Activated CD8-positive, alpha-beta T cell treated with anti-CD3 and anti-CD28 coated beads for 36 hours (primary cell): ENCODE results near the gene C1orf226. TPM values are rescaled to one million over a fixed set of nuclear protein-coding genes. Genes with fewer than 3 reads are reported as not detected.

Experiments used
- ATAC-seq: fragments of 200-7000 bp; cut with Tn5 transposase; one replicate; pipeline ENCODE4 v1.10.0; 2021; ENCODE audit warnings: mild to moderate bottlenecking, moderate library complexity
- CTCF ChIA-PET: fragments of 350-600 bp; sonication (Branson Sonifier 250); formaldehyde crosslinking; loops from one replicate; lab custom pipeline; 2021; ENCODE audit warnings: antibody characterized with exemption; lab: Charles Lee
- POLR2A ChIA-PET: fragments of 350-600 bp; sonication (Branson Sonifier 250); formaldehyde crosslinking; loops from one replicate; lab custom pipeline; 2021; ENCODE audit warnings: antibody characterized with exemption; lab: Charles Lee
- DNase-seq: peaks from one replicate; pipeline ENCODE4 v3.0.0-alpha.2; 2020
- H3K27ac Mint-ChIP-seq: one replicate; pipeline ENCODE4 v1.8.0; 2021; ENCODE audit warnings: mild to moderate bottlenecking, mixed read lengths
- H3K27me3 Mint-ChIP-seq: one replicate; pipeline ENCODE4 v1.8.0; 2021; ENCODE audit warnings: mixed read lengths
- H3K36me3 Mint-ChIP-seq: one replicate; pipeline ENCODE4 v1.8.0; 2021; ENCODE audit warnings: low read depth, mixed read lengths
- H3K4me1 Mint-ChIP-seq: one replicate; pipeline ENCODE4 v1.8.0; 2021; ENCODE audit warnings: low read depth, mixed read lengths
- H3K4me3 Mint-ChIP-seq: one replicate; pipeline ENCODE4 v1.8.0; 2021; ENCODE audit warnings: mild to moderate bottlenecking, moderate library complexity, mixed read lengths
- H3K9me3 Mint-ChIP-seq: one replicate; pipeline ENCODE4 v1.8.0; 2021; ENCODE audit warnings: mixed read lengths
- CTCF ChIP-seq: fragments of 200-600 bp; IDR thresholded peaks from one replicate; pipeline ENCODE4 v1.8.0; 2022; ENCODE audit warnings: antibody characterized with exemption, mild to moderate bottlenecking
- intact Hi-C: fragments of 100-400 bp; cut with micrococcal nuclease; formaldehyde crosslinking; loops from one replicate; pipeline ENCODE4 v1.10.0; 2022
- total RNA-seq, 2 experiments: library from RNA; stranded (reverse); gene quantifications; one replicate each; pipeline ENCODE4 v1.2.3, GENCODE V29; 2021

C1orf226 gene
- total RNA-seq, 2 experiments from 2014 or later: 0.07 to 0.20 TPM

- Mint-ChIP-seq H3K27me3 (no peaks in the 10 kb centered on the region), H3K4me1 (no peaks in the 10 kb centered on the region), H3K36me3 (no peaks in the 10 kb centered on the region), H3K9me3 (no peaks in the 10 kb centered on the region), H3K27ac (no peak overlapping the region), H3K4me3 (no peak overlapping the region)
- no peak for DNase-seq
- CTCF ChIA-PET: no interaction called here
- no peak for ATAC-seq
- POLR2A ChIA-PET: no interaction called here
- intact Hi-C loops: no loop called here
- no peak for TF ChIP-seq CTCF
Observed at GRCh38 chr1:162368451-162368850, 13.1 kb upstream of the C1orf226 start.

- no peak overlapping the region for H3K4me3 Mint-ChIP-seq
- no peak overlapping the region for H3K27ac Mint-ChIP-seq
- no peaks in the 10 kb centered on the region for H3K36me3 Mint-ChIP-seq
- DNase-seq (no peak), ATAC-seq (no peak)
- H3K9me3 Mint-ChIP-seq: no peaks in the 10 kb centered on the region
- intact Hi-C loops: no loop called here
- TF ChIP-seq CTCF: no peak
- no peaks in the 10 kb centered on the region for H3K27me3 Mint-ChIP-seq
- POLR2A ChIA-PET: no interaction called here
- H3K4me1 Mint-ChIP-seq: no peaks in the 10 kb centered on the region
- CTCF ChIA-PET: no interaction called here
Observed at GRCh38 chr1:162369571-162369970, 12.0 kb upstream of the C1orf226 start.

- TF ChIP-seq CTCF: no peak
- Mint-ChIP-seq H3K27ac (no peak overlapping the region), H3K27me3 (no peaks in the 10 kb centered on the region), H3K4me1 (no peaks in the 10 kb centered on the region), H3K9me3 (no peaks in the 10 kb centered on the region), H3K36me3 (no peaks in the 10 kb centered on the region), H3K4me3 (no peak overlapping the region)
- intact Hi-C loops: no loop called here
- ATAC-seq (no peak), DNase-seq (no peak)
- ChIA-PET POLR2A (no interaction called here), CTCF (no interaction called here)
Observed at GRCh38 chr1:162370161-162370560, 11.4 kb upstream of the C1orf226 start.

- no peak overlapping the region for H3K4me3 Mint-ChIP-seq
- no peak for TF ChIP-seq CTCF
- H3K36me3 Mint-ChIP-seq: no peaks in the 10 kb centered on the region
- H3K4me1 Mint-ChIP-seq: no peaks in the 10 kb centered on the region
- ChIA-PET CTCF (no interaction called here), POLR2A (no interaction called here)
- H3K9me3 Mint-ChIP-seq: no peaks in the 10 kb centered on the region
- no peak for DNase-seq
- no peak for ATAC-seq
- no peaks in the 10 kb centered on the region for H3K27me3 Mint-ChIP-seq
- no peak overlapping the region for H3K27ac Mint-ChIP-seq
- intact Hi-C loops: no loop called here
Observed at GRCh38 chr1:162370721-162371120, 10.8 kb upstream of the C1orf226 start.

GRCh38 chr1:162371611-162372010 lies 9.9 kb upstream of the C1orf226 start:
- intact Hi-C loops: no loop called here
- H3K27ac Mint-ChIP-seq: no peak overlapping the region
- H3K9me3 Mint-ChIP-seq: no peaks in the 10 kb centered on the region
- no peak for TF ChIP-seq CTCF
- ChIA-PET POLR2A (no interaction called here), CTCF (no interaction called here)
- no peaks in the 10 kb centered on the region for H3K36me3 Mint-ChIP-seq
- ATAC-seq (no peak), DNase-seq (no peak)
- H3K27me3 Mint-ChIP-seq: no peaks in the 10 kb centered on the region
- H3K4me3 Mint-ChIP-seq: no peak overlapping the region
- H3K4me1 Mint-ChIP-seq: no peaks in the 10 kb centered on the region
